Measurements from ENCODE around the gene DPP7.

Gene DPP7

GRCh38 chr9:137069508-137070091 is 44.9 kb downstream of the DPP7 start:
- no peaks in the 10 kb centered on the region for H3K27me3 ChIP-seq (replicated peaks in 2 of 5; ENCODE audit: control insufficient read depth in 4 of 5, insufficient read depth in 5 of 5, low read length in 4 of 5)
- H3K4me1 ChIP-seq (ENCODE audit: control extremely low read depth in 1 of 4, control insufficient read depth in 4 of 4, insufficient read depth in 4 of 4, low read length in 3 of 4) = peaks cover 0 to 46% (median 30%) of the 10 kb centered on the region in 4 experiments
- DNase-seq = peak in 1 of 3 donors; percentile 18
- ChIA-PET CTCF (interaction anchor here (1.2 to 8.9 kb wide), 11 partner anchors 12 to 158 kb away, joined by 4 to 76 read pairs (median 11); partner anchors contain the start of genes ABCA2, MAN1B1, NPDC1 and RNF224), POLR2A (no interaction called here)
- H3K27ac ChIP-seq (ENCODE audit: insufficient read depth in 1 of 2, low read depth in 1 of 2, low read length in 2 of 2, poor library complexity in 1 of 2, severe bottlenecking in 2 of 2) = no peak overlapping the region
- WGBS (ENCODE audit: insufficient coverage) = 6% methylated on average over 52 of the region's 52 CpGs
- H3K9me3 ChIP-seq (ENCODE audit: control extremely low read depth in 1 of 5, control insufficient read depth in 4 of 5, insufficient read depth in 2 of 5, low read depth in 1 of 5, low read length in 4 of 5) = no peaks in the 10 kb centered on the region
- H3K4me3 ChIP-seq (ENCODE audit: control insufficient read depth in 1 of 7, extremely low read depth in 1 of 7, insufficient read depth in 4 of 7, low read depth in 2 of 7, low read length in 6 of 7) = peak overlapping the region in 6 of 7 experiments; percentile 13 to 75 (median 68)
- H3K36me3 ChIP-seq (ENCODE audit: control insufficient read depth in 4 of 4, insufficient read depth in 4 of 4, low read length in 3 of 4) = peaks cover 0 to 18% (median 4%) of the 10 kb centered on the region in 4 experiments

DNA sequence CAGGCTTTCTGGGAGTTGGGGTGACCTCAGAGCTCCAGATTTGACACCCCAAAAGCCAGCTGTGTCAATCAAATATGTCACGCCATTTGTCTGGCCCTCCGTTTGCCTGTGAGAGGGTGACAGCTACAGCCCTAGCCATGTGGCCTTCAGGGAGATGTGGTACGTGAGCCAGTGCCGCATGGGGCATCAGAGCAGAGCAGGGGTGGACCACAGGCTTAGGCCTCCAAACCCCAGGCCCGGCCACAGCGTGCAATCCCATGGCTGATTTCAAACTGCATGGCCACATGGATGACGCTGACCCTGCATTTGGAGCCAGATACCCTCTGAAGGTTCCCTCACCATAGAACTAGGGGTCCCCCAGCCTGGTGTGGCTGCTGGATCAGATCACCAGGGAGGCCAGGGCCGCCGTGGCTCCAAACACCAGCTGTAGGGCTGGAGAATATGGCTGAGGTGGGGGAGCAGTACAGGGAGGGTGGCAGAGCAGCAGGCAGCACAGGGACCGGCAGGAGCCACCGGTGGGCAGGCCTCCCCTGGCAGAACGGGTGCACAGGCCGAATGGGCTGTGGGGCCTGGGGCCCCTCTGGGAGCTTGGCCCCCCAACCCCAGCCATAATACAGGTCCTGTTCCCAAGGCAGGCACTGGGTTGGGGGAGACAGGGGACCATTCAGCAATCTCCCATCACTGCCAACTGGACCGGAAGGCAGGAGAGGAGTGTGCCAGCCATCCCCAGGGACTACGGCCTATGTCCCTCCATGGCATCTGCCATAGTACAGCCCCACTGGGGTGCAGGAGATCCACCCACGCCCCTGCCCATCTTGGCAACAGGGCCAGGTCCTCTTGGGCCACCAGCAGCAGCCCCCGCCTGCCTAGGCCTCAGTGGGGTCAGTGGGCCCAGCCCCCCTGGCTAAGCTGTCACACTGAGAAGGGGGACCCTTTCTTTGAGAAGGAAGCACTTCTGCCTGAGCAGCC is 45.7 kb downstream of the DPP7 start:
- H3K9me3 ChIP-seq (ENCODE audit: control extremely low read depth in 1 of 5, control insufficient read depth in 4 of 5, insufficient read depth in 2 of 5, low read depth in 1 of 5, low read length in 4 of 5) = no peaks in the 10 kb centered on the region
- peaks cover 0 to 44% (median 30%) of the 10 kb centered on the region in 4 experiments for H3K4me1 ChIP-seq (ENCODE audit: control extremely low read depth in 1 of 4, control insufficient read depth in 4 of 4, insufficient read depth in 4 of 4, low read length in 3 of 4)
- no peaks in the 10 kb centered on the region for H3K27me3 ChIP-seq (replicated peaks in 2 of 5; ENCODE audit: control insufficient read depth in 4 of 5, insufficient read depth in 5 of 5, low read length in 4 of 5)
- ChIA-PET POLR2A (no interaction called here), CTCF (interaction anchor here (0.9 to 8.9 kb wide), 21 partner anchors 8 to 275 kb away, joined by 3 to 76 read pairs (median 6); partner anchors contain the start of genes ABCA2, MAN1B1, NPDC1 and RNF224)
- H3K4me3 ChIP-seq (ENCODE audit: control insufficient read depth in 1 of 7, extremely low read depth in 1 of 7, insufficient read depth in 4 of 7, low read depth in 2 of 7, low read length in 6 of 7) = peak overlapping the region in 5 of 7 experiments; percentile 23 to 75 (median 69)
- no peak overlapping the region for H3K27ac ChIP-seq (ENCODE audit: insufficient read depth in 1 of 2, low read depth in 1 of 2, low read length in 2 of 2, poor library complexity in 1 of 2, severe bottlenecking in 2 of 2)
- DNase-seq = no peak
- peaks cover 0 to 25% (median 4%) of the 10 kb centered on the region in 4 experiments for H3K36me3 ChIP-seq (ENCODE audit: control insufficient read depth in 4 of 4, insufficient read depth in 4 of 4, low read length in 3 of 4)
- WGBS (ENCODE audit: insufficient coverage) = 96% methylated on average over 10 of the region's 17 CpGs

- DNase-seq = peak; percentile 93 to 96 (median 94)
- no peak overlapping the region for H3K4me3 ChIP-seq (ENCODE audit: control insufficient read depth in 1 of 7, extremely low read depth in 1 of 7, insufficient read depth in 4 of 7, low read depth in 2 of 7, low read length in 6 of 7)
- H3K27ac ChIP-seq (ENCODE audit: insufficient read depth in 1 of 2, low read depth in 1 of 2, low read length in 2 of 2, poor library complexity in 1 of 2, severe bottlenecking in 2 of 2) = no peak overlapping the region
- POLR2A ChIA-PET = no interaction called here
- peaks cover 0 to 26% (median 4%) of the 10 kb centered on the region in 4 experiments for H3K36me3 ChIP-seq (ENCODE audit: control insufficient read depth in 4 of 4, insufficient read depth in 4 of 4, low read length in 3 of 4)
- peaks cover 0 to 37% (median 30%) of the 10 kb centered on the region in 4 experiments for H3K4me1 ChIP-seq (ENCODE audit: control extremely low read depth in 1 of 4, control insufficient read depth in 4 of 4, insufficient read depth in 4 of 4, low read length in 3 of 4)
- H3K9me3 ChIP-seq (ENCODE audit: control extremely low read depth in 1 of 5, control insufficient read depth in 4 of 5, insufficient read depth in 2 of 5, low read depth in 1 of 5, low read length in 4 of 5) = no peaks in the 10 kb centered on the region
- H3K27me3 ChIP-seq (replicated peaks in 2 of 5; ENCODE audit: control insufficient read depth in 4 of 5, insufficient read depth in 5 of 5, low read length in 4 of 5) = no peaks in the 10 kb centered on the region
- 60% methylated on average over 12 of the region's 12 CpGs for WGBS (ENCODE audit: insufficient coverage)
- CTCF ChIA-PET = interaction anchor here (0.6 to 8.9 kb wide), 19 partner anchors 9 to 274 kb away, joined by 3 to 76 read pairs (median 4); partner anchors contain the start of genes ABCA2, MAN1B1, NPDC1 and RNF224
These were observed 46.5 kb downstream of the DPP7 start for GRCh38 chr9:137067860-137068538.

GRCh38 chr9:137066096-137066861 is 48.3 kb downstream of the DPP7 start:
- 94% methylated on average over 21 of the region's 26 CpGs for WGBS (ENCODE audit: insufficient coverage)
- H3K36me3 ChIP-seq (ENCODE audit: control insufficient read depth in 4 of 4, insufficient read depth in 4 of 4, low read length in 3 of 4) = peaks cover 0 to 26% (median 4%) of the 10 kb centered on the region in 4 experiments
- DNase-seq = no peak
- POLR2A ChIA-PET = no interaction called here
- no peaks in the 10 kb centered on the region for H3K9me3 ChIP-seq (ENCODE audit: control extremely low read depth in 1 of 5, control insufficient read depth in 4 of 5, insufficient read depth in 2 of 5, low read depth in 1 of 5, low read length in 4 of 5)
- H3K4me3 ChIP-seq (ENCODE audit: control insufficient read depth in 1 of 7, extremely low read depth in 1 of 7, insufficient read depth in 4 of 7, low read depth in 2 of 7, low read length in 6 of 7) = no peak overlapping the region
- no peak overlapping the region for H3K27ac ChIP-seq (ENCODE audit: insufficient read depth in 1 of 2, low read depth in 1 of 2, low read length in 2 of 2, poor library complexity in 1 of 2, severe bottlenecking in 2 of 2)
- H3K27me3 ChIP-seq (replicated peaks in 2 of 5; ENCODE audit: control insufficient read depth in 4 of 5, insufficient read depth in 5 of 5, low read length in 4 of 5) = no peaks in the 10 kb centered on the region
- CTCF ChIA-PET = interaction anchor here (1.0 to 8.9 kb wide), 11 partner anchors 8 to 280 kb away, joined by 3 to 76 read pairs (median 8); partner anchors contain the start of genes ABCA2, MAN1B1, NPDC1 and UAP1L1
- H3K4me1 ChIP-seq (ENCODE audit: control extremely low read depth in 1 of 4, control insufficient read depth in 4 of 4, insufficient read depth in 4 of 4, low read length in 3 of 4) = peaks cover 0 to 28% (median 26%) of the 10 kb centered on the region in 4 experiments

DNA sequence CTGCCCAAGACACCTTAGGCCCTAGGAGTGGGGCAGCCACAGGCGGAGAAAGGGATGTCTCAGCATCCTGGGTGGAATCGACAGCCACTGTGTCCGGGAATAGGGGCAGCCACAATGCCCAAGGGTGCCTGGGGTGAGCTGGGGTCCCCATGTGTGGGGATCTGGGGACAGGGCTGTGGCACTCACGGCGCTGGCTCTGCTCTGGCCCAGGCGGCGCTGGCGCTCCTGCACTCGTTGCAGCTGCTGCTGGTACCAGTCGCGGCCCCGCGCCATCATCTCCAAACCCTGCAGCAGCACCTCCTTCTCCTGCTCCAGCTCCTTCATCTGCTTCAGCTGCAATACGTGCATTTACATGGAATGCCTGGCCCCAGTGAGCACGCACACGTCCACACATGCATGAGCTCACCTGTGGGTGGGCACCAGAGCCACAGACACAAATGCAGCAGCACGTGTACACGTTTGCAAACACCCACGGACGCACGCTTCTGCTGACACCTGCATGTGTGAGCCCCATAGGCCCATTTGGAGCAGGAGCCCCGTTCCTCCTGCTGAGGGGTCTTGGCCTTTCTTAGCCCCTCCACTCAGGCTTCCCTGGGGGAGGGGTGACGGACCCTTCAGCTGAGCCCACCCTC is 49.1 kb downstream of the DPP7 start:
- no peak overlapping the region for H3K4me3 ChIP-seq (ENCODE audit: control insufficient read depth in 1 of 7, extremely low read depth in 1 of 7, insufficient read depth in 4 of 7, low read depth in 2 of 7, low read length in 6 of 7)
- H3K36me3 ChIP-seq (ENCODE audit: control insufficient read depth in 4 of 4, insufficient read depth in 4 of 4, low read length in 3 of 4) = peaks cover 0 to 26% (median 4%) of the 10 kb centered on the region in 4 experiments
- H3K27ac ChIP-seq (ENCODE audit: insufficient read depth in 1 of 2, low read depth in 1 of 2, low read length in 2 of 2, poor library complexity in 1 of 2, severe bottlenecking in 2 of 2) = no peak overlapping the region
- CTCF ChIA-PET = interaction anchor here (1.1 to 8.9 kb wide), 11 partner anchors 8 to 279 kb away, joined by 3 to 76 read pairs (median 8); partner anchors contain the start of genes ABCA2, MAN1B1, NPDC1 and UAP1L1
- POLR2A ChIA-PET = no interaction called here
- H3K4me1 ChIP-seq (ENCODE audit: control extremely low read depth in 1 of 4, control insufficient read depth in 4 of 4, insufficient read depth in 4 of 4, low read length in 3 of 4) = peaks cover 0 to 24% (median 19%) of the 10 kb centered on the region in 4 experiments
- DNase-seq = no peak
- H3K27me3 ChIP-seq (replicated peaks in 2 of 5; ENCODE audit: control insufficient read depth in 4 of 5, insufficient read depth in 5 of 5, low read length in 4 of 5) = no peaks in the 10 kb centered on the region
- 96% methylated on average over 21 of the region's 23 CpGs for WGBS (ENCODE audit: insufficient coverage)
- no peaks in the 10 kb centered on the region for H3K9me3 ChIP-seq (ENCODE audit: control extremely low read depth in 1 of 5, control insufficient read depth in 4 of 5, insufficient read depth in 2 of 5, low read depth in 1 of 5, low read length in 4 of 5)

DNA sequence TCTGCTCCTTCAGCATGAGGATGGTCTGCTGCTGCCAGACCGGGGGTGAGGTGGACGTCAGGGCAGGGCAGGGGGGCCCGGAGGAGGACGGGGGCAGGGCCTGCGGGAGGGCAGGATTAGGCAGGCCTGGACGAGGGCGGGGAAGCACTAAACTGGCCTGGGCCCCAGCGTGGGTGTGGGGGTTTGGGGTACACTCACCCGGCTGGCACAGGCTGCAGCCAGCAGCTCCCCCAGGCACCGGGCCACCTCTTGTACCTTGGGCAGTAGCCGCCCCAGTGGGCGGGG is 49.7 kb downstream of the DPP7 start:
- CTCF ChIA-PET = interaction anchor here (1.0 to 8.9 kb wide), 10 partner anchors 7 to 279 kb away, joined by 3 to 76 read pairs (median 8); partner anchors contain the start of genes NPDC1 and UAP1L1
- POLR2A ChIA-PET = no interaction called here
- Histone ChIP-seq H3K36me3 (ENCODE audit: control insufficient read depth in 4 of 4, insufficient read depth in 4 of 4, low read length in 3 of 4) (peaks cover 0 to 26% (median 4%) of the 10 kb centered on the region in 4 experiments), H3K4me1 (ENCODE audit: control extremely low read depth in 1 of 4, control insufficient read depth in 4 of 4, insufficient read depth in 4 of 4, low read length in 3 of 4) (peaks cover 0 to 27% (median 14%) of the 10 kb centered on the region in 4 experiments), H3K9me3 (ENCODE audit: control extremely low read depth in 1 of 5, control insufficient read depth in 4 of 5, insufficient read depth in 2 of 5, low read depth in 1 of 5, low read length in 4 of 5) (no peaks in the 10 kb centered on the region), H3K4me3 (ENCODE audit: control insufficient read depth in 1 of 7, extremely low read depth in 1 of 7, insufficient read depth in 4 of 7, low read depth in 2 of 7, low read length in 6 of 7) (no peak overlapping the region), H3K27me3 (replicated peaks in 2 of 5; ENCODE audit: control insufficient read depth in 4 of 5, insufficient read depth in 5 of 5, low read length in 4 of 5) (no peaks in the 10 kb centered on the region), H3K27ac (ENCODE audit: insufficient read depth in 1 of 2, low read depth in 1 of 2, low read length in 2 of 2, poor library complexity in 1 of 2, severe bottlenecking in 2 of 2) (no peak overlapping the region)
- WGBS (ENCODE audit: insufficient coverage) = 95% methylated on average over 12 of the region's 12 CpGs
- no peak for DNase-seq

All from common myeloid progenitor, CD34-positive (primary cell).